CD14-positive monocyte (primary cell): ENCODE data around the gene SLC22A17. TPM values are rescaled to one million over a fixed set of nuclear protein-coding genes. Genes with fewer than 3 reads are reported as not detected.

ENCODE experiments used
- DNase-seq, 3 donors: peaks; one replicate each; pipeline ENCODE4 v3.0.0-alpha.2; 2011 to 2022
- H2AFZ ChIP-seq: 2 replicates; pipeline ENCODE4 v1.6.0; 2012; ENCODE audit warnings: mild to moderate bottlenecking, low read depth, low read length, inconsistent platforms; ENCODE audit not compliant: insufficient read depth, poor library complexity, severe bottlenecking
- H3K27ac ChIP-seq, 2 donors: 1 replicate in 1 of 2; 2 replicates in 1 of 2; pipeline ENCODE4 v1.5.1; 2012 to 2013; ENCODE audit warnings: low read length in 2 of 2, control low read depth in 1 of 2, inconsistent platforms in 1 of 2, low read depth in 1 of 2, mild to moderate bottlenecking in 1 of 2
- H3K27me3 ChIP-seq, 2 donors: one replicate each; pipeline versions ENCODE4 v1.6.0 to v1.6.1; 2011 to 2013; ENCODE audit warnings: low read length in 2 of 2; ENCODE audit not compliant: control insufficient read depth in 2 of 2, insufficient read depth in 2 of 2
- H3K36me3 ChIP-seq, 2 donors: replicated peaks in 1 of 2; 1 replicate in 1 of 2; 2 replicates in 1 of 2; pipeline versions ENCODE4 v1.5.1 to v1.6.1; 2012 to 2013; ENCODE audit warnings: low read length in 2 of 2, control low read depth in 1 of 2, inconsistent platforms in 1 of 2, mild to moderate bottlenecking in 1 of 2; ENCODE audit not compliant: insufficient read depth in 2 of 2, control insufficient read depth in 1 of 2
- H3K4me1 ChIP-seq, 2 donors: 1 replicate in 1 of 2; 2 replicates in 1 of 2; pipeline versions ENCODE4 v1.5.1 to v1.6.1; 2012 to 2013; ENCODE audit warnings: low read length in 2 of 2, control low read depth in 1 of 2, inconsistent platforms in 1 of 2, mild to moderate bottlenecking in 1 of 2, moderate library complexity in 1 of 2; ENCODE audit not compliant: insufficient read depth in 2 of 2, control insufficient read depth in 1 of 2
- H3K4me2 ChIP-seq: replicated peaks from 2 replicates; pipeline ENCODE3; 2012; ENCODE audit warnings: low read length, moderate library complexity, mild to moderate bottlenecking; ENCODE audit not compliant: poor library complexity, severe bottlenecking; ENCODE audit errors: extremely low read depth
- H3K4me3 ChIP-seq, 3 experiments: fragments of 200-600 bp in 1 of 3; sonication (generic) in 1 of 3; replicated peaks in 1 of 3; 1 replicate in 2 of 3; 2 replicates in 1 of 3; pipeline ENCODE4 v1.5.1; 2011 to 2013; ENCODE audit warnings: low read length in 3 of 3, mild to moderate bottlenecking in 3 of 3, control low read depth in 2 of 3, low read depth in 2 of 3, inconsistent platforms in 1 of 3, moderate library complexity in 1 of 3
- H3K79me2 ChIP-seq: 2 replicates; pipeline ENCODE4 v1.6.0; 2012; ENCODE audit warnings: mild to moderate bottlenecking, control low read depth, inconsistent platforms, low read length, moderate library complexity; ENCODE audit not compliant: insufficient read depth
- H3K9ac ChIP-seq: 2 replicates; pipeline ENCODE4 v1.6.0; 2017; ENCODE audit warnings: low read length, mild to moderate bottlenecking; ENCODE audit not compliant: insufficient read depth, poor library complexity, severe bottlenecking
- H3K9me3 ChIP-seq, 2 donors: replicated peaks in 1 of 2; 1 replicate in 1 of 2; 2 replicates in 1 of 2; pipeline versions ENCODE4 v1.5.1 to v1.6.1; 2012 to 2013; ENCODE audit warnings: low read length in 2 of 2, control low read depth in 1 of 2; ENCODE audit not compliant: control insufficient read depth in 1 of 2, insufficient read depth in 1 of 2
- H4K20me1 ChIP-seq: 2 replicates; pipeline ENCODE4 v1.6.0; 2012; ENCODE audit warnings: mild to moderate bottlenecking, low read length, control low read depth, moderate library complexity; ENCODE audit not compliant: insufficient read depth
- H3K27ac Mint-ChIP-seq, 7 donors: one replicate each; pipeline ENCODE4 v1.8.0; 2020; ENCODE audit warnings: mild to moderate bottlenecking in 7 of 7, mixed read lengths in 7 of 7, moderate library complexity in 6 of 7, inconsistent platforms in 2 of 7
- H3K27me3 Mint-ChIP-seq, 3 donors: one replicate each; pipeline ENCODE4 v1.8.0; 2021 to 2022; ENCODE audit warnings: low read depth in 3 of 3, mild to moderate bottlenecking in 3 of 3, mixed read lengths in 3 of 3, moderate library complexity in 3 of 3, inconsistent platforms in 1 of 3
- H3K36me3 Mint-ChIP-seq, 2 donors: one replicate each; pipeline ENCODE4 v1.8.0; 2020; ENCODE audit warnings: mixed read lengths in 2 of 2, inconsistent platforms in 1 of 2, mild to moderate bottlenecking in 1 of 2
- H3K4me1 Mint-ChIP-seq: one replicate; pipeline ENCODE4 v1.8.0; 2020; ENCODE audit warnings: mild to moderate bottlenecking, mixed read lengths
- H3K4me3 Mint-ChIP-seq, 2 donors: one replicate each; pipeline ENCODE4 v1.8.0; 2020; ENCODE audit warnings: mild to moderate bottlenecking in 2 of 2, mixed read lengths in 2 of 2, moderate library complexity in 1 of 2
- H3K9me3 Mint-ChIP-seq, 7 donors: one replicate each; pipeline ENCODE4 v1.8.0; 2020 to 2022; ENCODE audit warnings: mixed read lengths in 7 of 7, mild to moderate bottlenecking in 6 of 7, moderate library complexity in 6 of 7, inconsistent platforms in 2 of 7
- CTCF ChIP-seq: fragments of 200-600 bp; IDR thresholded peaks from one replicate; pipeline ENCODE4 v1.8.0; 2022; ENCODE audit warnings: antibody characterized with exemption, mild to moderate bottlenecking
- WGBS: methylation state at CpG from one replicate; pipeline ENCODE4 v1.1.5; 2013; ENCODE audit warnings: missing lambda C conversion rate; ENCODE audit not compliant: insufficient coverage; 5-methylcytosine and 5-hydroxymethylcytosine counted together
- intact Hi-C, 2 donors: fragments of 100-400 bp; cut with micrococcal nuclease; formaldehyde crosslinking; loops; one replicate each; pipeline versions ENCODE4 v1.15.0 to v1.15.1; 2023
- polyA plus RNA-seq, 3 donors: library from polyadenylated mRNA; depleted of rRNA in 1 of 3; unstranded in 2 of 3; stranded (reverse) in 1 of 3; fragments of 300-500 nt in 2 of 3; fragments of >200 nt in 1 of 3; fragmentation: Illumina TruSeq in 2 of 3; gene quantifications; 1 replicate in 2 of 3; 2 replicates in 1 of 3; pipeline ENCODE4 v1.2.3, GENCODE V29; 2012 to 2021

Gene SLC22A17
- polyA plus RNA-seq, 3 donors: not detected

DNA sequence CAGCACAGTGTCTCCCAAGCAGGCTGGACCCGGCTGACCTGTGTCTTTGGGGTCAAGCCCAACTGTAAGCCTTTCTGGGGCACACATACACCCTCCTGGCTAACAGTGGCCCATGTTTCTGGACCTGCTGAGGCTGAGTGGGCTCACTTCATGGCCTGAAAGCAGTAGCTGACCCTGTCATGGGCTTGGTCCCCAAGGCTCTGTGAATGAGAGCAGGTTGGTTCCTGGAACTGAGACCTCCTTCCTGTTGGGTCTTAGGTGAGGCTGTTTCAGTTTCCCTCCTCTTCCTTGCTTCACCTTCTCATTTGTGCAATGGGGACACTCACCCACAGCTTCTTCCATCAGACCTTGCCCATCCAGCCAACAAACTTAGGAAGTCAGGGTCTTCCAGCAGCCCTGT, 19.2 kb upstream of the SLC22A17 start:
- Histone ChIP-seq H3K9ac (no peak overlapping the region), H3K36me3 (no peaks in the 10 kb centered on the region), H3K4me2 (no peak overlapping the region), H4K20me1 (no peaks in the 10 kb centered on the region), H3K27me3 (peaks cover 6 to 12% of the 10 kb centered on the region in 2 donors), H3K27ac (no peak overlapping the region), H3K4me1 (no peaks in the 10 kb centered on the region), H3K9me3 (no peaks in the 10 kb centered on the region), H2AFZ (no peak overlapping the region), H3K79me2 (no peaks in the 10 kb centered on the region), H3K4me3 (no peak overlapping the region)
- peaks cover 0 to 3% (median 0%) of the 10 kb centered on the region in 7 donors for H3K9me3 Mint-ChIP-seq
- no peak for DNase-seq
- H3K27ac Mint-ChIP-seq: no peak overlapping the region
- no peaks in the 10 kb centered on the region for H3K4me1 Mint-ChIP-seq
- intact Hi-C loops: no loop called here
- H3K27me3 Mint-ChIP-seq: peaks cover 16 to 21% (median 18%) of the 10 kb centered on the region in 3 donors
- H3K4me3 Mint-ChIP-seq: no peak overlapping the region
- TF ChIP-seq CTCF: no peak
- WGBS: 80% methylated on average over 1 of the region's 1 CpG
- H3K36me3 Mint-ChIP-seq: no peaks in the 10 kb centered on the region

- H4K20me1 ChIP-seq: no peaks in the 10 kb centered on the region
- TF ChIP-seq CTCF: no peak
- no peaks in the 10 kb centered on the region for H3K9me3 ChIP-seq
- Mint-ChIP-seq H3K27me3 (peaks cover 26 to 35% (median 30%) of the 10 kb centered on the region in 3 donors), H3K4me1 (no peaks in the 10 kb centered on the region), H3K27ac (no peak overlapping the region), H3K9me3 (peaks cover 0 to 4% (median 0%) of the 10 kb centered on the region in 7 donors), H3K4me3 (no peak overlapping the region), H3K36me3 (no peaks in the 10 kb centered on the region)
- H3K4me2 ChIP-seq: no peak overlapping the region
- peaks cover 15 to 25% of the 10 kb centered on the region in 2 donors for H3K27me3 ChIP-seq
- no peak overlapping the region for H3K27ac ChIP-seq
- intact Hi-C loops: no loop called here
- no peak overlapping the region for H3K4me3 ChIP-seq
- no peaks in the 10 kb centered on the region for H3K36me3 ChIP-seq
- no peaks in the 10 kb centered on the region for H3K4me1 ChIP-seq
- WGBS: no CpG with 5 or more reads among the region's 1 CpG
- H3K9ac ChIP-seq: no peak overlapping the region
- no peak overlapping the region for H2AFZ ChIP-seq
- DNase-seq: no peak
- no peaks in the 10 kb centered on the region for H3K79me2 ChIP-seq
These were observed 17.5 kb upstream of the SLC22A17 start for GRCh38 chr14:23370221-23370620.
